GM12801 (cell line): Measurements from ENCODE around the gene ZNF446.

ENCODE experiments used
- TF ChIP-seq, protein P1 (sequence below): IDR thresholded peaks from one replicate; pipeline ENCODE4 v1.5.1; 2011; ENCODE audit warnings: control low read depth; ENCODE audit not compliant: insufficient read length; ENCODE audit errors: extremely low read depth

Gene ZNF446

GRCh38 chr19:58468216-58468839, 7.8 kb upstream of the ZNF446 start:
- TF ChIP-seq, protein P1, sequence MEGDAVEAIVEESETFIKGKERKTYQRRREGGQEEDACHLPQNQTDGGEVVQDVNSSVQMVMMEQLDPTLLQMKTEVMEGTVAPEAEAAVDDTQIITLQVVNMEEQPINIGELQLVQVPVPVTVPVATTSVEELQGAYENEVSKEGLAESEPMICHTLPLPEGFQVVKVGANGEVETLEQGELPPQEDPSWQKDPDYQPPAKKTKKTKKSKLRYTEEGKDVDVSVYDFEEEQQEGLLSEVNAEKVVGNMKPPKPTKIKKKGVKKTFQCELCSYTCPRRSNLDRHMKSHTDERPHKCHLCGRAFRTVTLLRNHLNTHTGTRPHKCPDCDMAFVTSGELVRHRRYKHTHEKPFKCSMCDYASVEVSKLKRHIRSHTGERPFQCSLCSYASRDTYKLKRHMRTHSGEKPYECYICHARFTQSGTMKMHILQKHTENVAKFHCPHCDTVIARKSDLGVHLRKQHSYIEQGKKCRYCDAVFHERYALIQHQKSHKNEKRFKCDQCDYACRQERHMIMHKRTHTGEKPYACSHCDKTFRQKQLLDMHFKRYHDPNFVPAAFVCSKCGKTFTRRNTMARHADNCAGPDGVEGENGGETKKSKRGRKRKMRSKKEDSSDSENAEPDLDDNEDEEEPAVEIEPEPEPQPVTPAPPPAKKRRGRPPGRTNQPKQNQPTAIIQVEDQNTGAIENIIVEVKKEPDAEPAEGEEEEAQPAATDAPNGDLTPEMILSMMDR, result no peak

DNA sequence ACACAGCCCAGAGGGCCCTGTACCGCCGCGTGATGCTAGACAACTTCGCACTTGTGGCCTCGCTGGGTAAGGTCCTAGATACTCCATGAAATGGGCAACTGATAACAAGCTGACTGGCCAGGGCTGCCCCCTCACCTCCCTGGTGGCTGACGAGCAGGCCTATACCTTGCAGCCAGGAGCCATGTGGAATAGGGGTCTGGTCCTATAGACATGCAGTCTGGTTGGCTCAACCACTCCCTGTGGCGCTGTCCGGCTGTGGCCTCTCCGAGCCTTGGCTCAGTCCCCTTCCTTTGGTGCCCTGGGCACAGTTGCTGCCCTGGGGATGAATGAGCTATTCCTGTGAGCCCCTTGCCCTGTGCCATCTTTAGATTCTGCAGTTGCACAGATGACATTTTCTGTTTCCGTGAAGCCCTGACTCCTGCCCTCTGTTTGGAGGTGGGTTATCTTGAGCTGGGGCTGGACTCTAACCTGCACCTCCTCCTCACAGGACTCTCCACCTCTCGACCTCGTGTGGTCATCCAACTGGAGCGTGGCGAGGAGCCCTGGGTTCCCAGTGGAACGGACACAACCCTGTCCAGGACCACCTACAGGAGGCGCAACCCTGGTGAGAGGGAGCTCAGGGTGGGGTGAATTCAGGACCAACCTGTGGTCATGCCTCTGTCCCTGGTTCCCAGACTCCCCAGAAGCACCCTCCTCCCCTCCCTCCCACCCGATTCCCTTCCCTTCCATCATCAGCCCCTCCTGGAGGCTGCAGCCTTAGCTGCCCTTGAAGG, 6.7 kb upstream of the ZNF446 start:
- TF ChIP-seq, protein P1, result no peak

DNA sequence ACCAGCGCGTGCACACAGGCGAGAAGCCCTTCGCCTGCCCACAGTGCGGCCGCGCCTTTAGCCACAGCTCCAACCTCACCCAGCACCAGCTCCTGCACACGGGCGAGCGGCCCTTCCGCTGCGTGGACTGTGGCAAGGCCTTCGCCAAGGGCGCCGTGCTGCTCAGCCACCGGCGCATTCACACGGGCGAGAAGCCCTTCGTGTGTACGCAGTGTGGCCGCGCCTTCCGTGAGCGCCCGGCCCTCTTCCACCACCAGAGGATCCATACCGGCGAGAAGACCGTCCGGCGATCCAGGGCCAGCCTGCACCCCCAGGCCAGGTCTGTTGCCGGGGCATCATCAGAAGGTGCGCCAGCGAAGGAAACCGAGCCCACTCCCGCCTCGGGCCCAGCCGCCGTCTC, 4.4 kb upstream of the ZNF446 start:
- TF ChIP-seq, protein P1, result no peak

DNA sequence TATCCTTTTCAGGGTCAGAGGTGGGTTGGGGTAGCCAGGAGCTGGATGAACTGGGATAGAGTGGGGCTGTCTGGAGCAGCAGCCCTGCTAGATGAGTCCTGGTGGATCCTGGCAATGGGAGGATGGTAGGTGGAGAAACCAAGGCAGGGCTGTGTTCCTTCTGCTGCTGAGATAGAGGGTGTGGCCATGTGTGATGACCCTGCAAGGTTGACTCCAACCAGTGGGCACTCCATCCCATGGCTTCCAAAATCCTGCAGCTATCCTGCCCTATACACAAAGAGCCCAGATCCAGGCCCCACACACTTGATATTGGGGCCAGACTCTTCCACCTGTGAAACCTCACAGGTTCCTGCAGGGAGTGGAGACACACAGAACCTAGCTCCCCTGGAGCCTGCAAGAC, 2.4 kb upstream of the ZNF446 start:
- TF ChIP-seq, protein P1, result no peak

DNA sequence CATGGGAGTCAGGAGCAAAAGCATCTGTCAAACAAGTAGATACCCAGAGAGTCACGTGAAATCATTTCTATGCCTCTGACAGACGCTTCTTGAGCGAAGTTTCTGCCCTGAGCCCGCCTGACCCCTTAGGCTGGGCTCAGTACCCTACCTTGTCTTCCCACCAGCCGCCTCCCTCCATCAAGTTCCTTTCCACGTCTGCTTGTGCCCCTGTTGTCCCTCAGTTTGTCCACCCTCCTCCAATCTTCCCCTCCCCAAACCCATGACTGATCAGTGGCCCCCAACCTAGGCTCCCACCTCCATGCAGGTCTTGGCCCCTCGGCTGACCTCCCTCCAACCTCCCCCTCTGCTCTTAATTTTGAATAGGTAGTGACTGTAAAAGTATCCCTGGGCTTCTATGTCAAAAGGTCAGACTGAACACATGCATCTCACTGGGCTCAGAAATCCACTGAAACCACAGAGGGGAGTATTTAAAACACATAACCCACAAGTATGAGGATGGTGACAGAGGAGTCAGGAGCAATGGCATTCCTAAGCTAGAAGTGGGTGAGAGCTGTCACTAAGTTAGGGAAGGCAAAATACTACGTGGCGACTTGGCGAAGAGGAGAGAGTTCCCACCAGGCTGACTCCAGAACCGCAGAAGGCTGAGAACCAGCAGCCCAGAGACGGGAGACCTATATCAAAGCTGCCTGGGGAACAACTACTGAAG, 1.7 kb upstream of the ZNF446 start:
- TF ChIP-seq, protein P1, result no peak

- TF ChIP-seq, protein P1, result no peak
Measured at GRCh38 chr19:58474997-58475713, 997 bp upstream of the ZNF446 start.

- TF ChIP-seq, protein P1, result no peak
Measured at GRCh38 chr19:58476498-58477015, 405 bp downstream of the ZNF446 start.
